ENCODE data around the gene CCL13.

- TF ChIP-seq POLR2A (IDR thresholded peaks at IDR 0.05) (no peak), CTCF (IDR thresholded peaks at IDR 0.05) (no peak)
Observed at GRCh38 chr17:34363183-34363661, 6.9 kb downstream of the CCL13 start, which contains the start of gene CCL1.

All from uterus (tissue), 2 donors.